Activated T-cell treated with anti-CD3 and anti-CD28 coated beads, Interleukin-2, amount 50 U/mL, for 72 hours (primary cell): ENCODE measurements around the gene IARS2. TPM values are rescaled to one million over a fixed set of nuclear protein-coding genes. Genes with fewer than 3 reads are reported as not detected.

ENCODE experiments used
- ATAC-seq, 2 donors: fragments of 150-1000 bp; cut with Tn5 transposase; replicated peaks in 1 of 2; 2 replicates each; pipeline ENCODE4 v1.10.0; 2021; ENCODE audit warnings: moderate library complexity in 2 of 2, mild to moderate bottlenecking in 1 of 2
- DNase-seq, 2 donors: peaks; one replicate each; pipeline ENCODE4 v3.0.0; 2021 to 2022; ENCODE audit warnings: mixed read lengths in 1 of 2
- H3K27ac Mint-ChIP-seq: one replicate; pipeline ENCODE4 v1.8.0; 2022; ENCODE audit warnings: mild to moderate bottlenecking, moderate library complexity, mixed read lengths
- H3K27me3 Mint-ChIP-seq: one replicate; pipeline ENCODE4 v1.8.0; 2022; ENCODE audit warnings: low read depth, mixed read lengths
- H3K36me3 Mint-ChIP-seq, 2 donors: one replicate each; pipeline ENCODE4 v1.8.0; 2022; ENCODE audit warnings: mixed read lengths in 2 of 2, mild to moderate bottlenecking in 1 of 2; ENCODE audit not compliant: insufficient read depth in 2 of 2
- H3K4me1 Mint-ChIP-seq: one replicate; pipeline ENCODE4 v1.8.0; 2022; ENCODE audit warnings: low read depth, mixed read lengths
- H3K4me3 Mint-ChIP-seq, 2 donors: one replicate each; pipeline ENCODE4 v1.8.0; 2022; ENCODE audit warnings: mild to moderate bottlenecking in 2 of 2, mixed read lengths in 2 of 2, moderate library complexity in 2 of 2
- H3K9me3 Mint-ChIP-seq, 2 donors: one replicate each; pipeline ENCODE4 v1.8.0; 2022; ENCODE audit warnings: mixed read lengths in 2 of 2
- total RNA-seq, 2 donors: library from RNA; stranded (reverse); gene quantifications; one replicate each; pipeline ENCODE4 v1.2.3, GENCODE V29; 2022

The IARS2 gene
- total RNA-seq: 10 to 100 TPM; 49.5 to 52.1 TPM

GRCh38 chr1:220094016-220094911 lies at the start of gene IARS2:
Gene IARS2, plus strand, starts transcription at chr1:220094132. Its CDS starts 85 bp downstream, at chr1:220094217.
- H3K27me3 Mint-ChIP-seq: no peaks in the 10 kb centered on the region
- H3K27ac Mint-ChIP-seq: peak within 1 kb of the TSS; percentile 73
- peak within 1 kb of the TSS; percentile 57 to 75 for H3K4me3 Mint-ChIP-seq
- peak; percentile 94 to 95 for DNase-seq
- no peaks in the 10 kb centered on the region for H3K9me3 Mint-ChIP-seq
- H3K4me1 Mint-ChIP-seq: peaks cover 36% of the 10 kb centered on the region
- peak; percentile 79 to 80 for ATAC-seq
- peaks cover 4 to 15% of the 10 kb centered on the region in 2 donors for H3K36me3 Mint-ChIP-seq

- Mint-ChIP-seq H3K27me3 (no peaks in the 10 kb centered on the region), H3K27ac (peak overlapping the region; percentile 99), H3K4me3 (peak overlapping the region; percentile 98 to 100), H3K36me3 (peaks cover 7 to 16% of the 10 kb centered on the region in 2 donors), H3K9me3 (no peaks in the 10 kb centered on the region), H3K4me1 (peaks cover 52% of the 10 kb centered on the region)
- DNase-seq (no peak), ATAC-seq (no peak)
Observed at GRCh38 chr1:220044678-220045355, 49.1 kb upstream of the IARS2 start.

GRCh38 chr1:220045356-220046051 lies 48.4 kb upstream of the IARS2 start:
- H3K4me1 Mint-ChIP-seq: peaks cover 52% of the 10 kb centered on the region
- peak overlapping the region; percentile 98 to 100 for H3K4me3 Mint-ChIP-seq
- peak overlapping the region; percentile 99 for H3K27ac Mint-ChIP-seq
- H3K9me3 Mint-ChIP-seq: no peaks in the 10 kb centered on the region
- no peak for DNase-seq
- peaks cover 7 to 16% of the 10 kb centered on the region in 2 donors for H3K36me3 Mint-ChIP-seq
- ATAC-seq: no peak
- H3K27me3 Mint-ChIP-seq: no peaks in the 10 kb centered on the region

- ATAC-seq: peak; percentile 98 to 99
- H3K4me1 Mint-ChIP-seq: peaks cover 47% of the 10 kb centered on the region
- peak within 1 kb of the TSS; percentile 99 for H3K27ac Mint-ChIP-seq
- H3K9me3 Mint-ChIP-seq: no peaks in the 10 kb centered on the region
- peak; percentile 94 to 95 for DNase-seq
- no peaks in the 10 kb centered on the region for H3K27me3 Mint-ChIP-seq
- peak within 1 kb of the TSS; percentile 98 to 100 for H3K4me3 Mint-ChIP-seq
- peaks cover 7 to 16% of the 10 kb centered on the region in 2 donors for H3K36me3 Mint-ChIP-seq
Observed at GRCh38 chr1:220046052-220046930, 47.6 kb upstream of the IARS2 start, which contains the start of gene EPRS1. Gene EPRS1, minus strand, starts transcription at chr1:220046505. Its CDS starts 117 bp downstream, at chr1:220046388.

- DNase-seq (no peak), ATAC-seq (no peak)
- no peaks in the 10 kb centered on the region for H3K27me3 Mint-ChIP-seq
- peaks cover 0 to 2% of the 10 kb centered on the region in 2 donors for H3K36me3 Mint-ChIP-seq
- H3K4me1 Mint-ChIP-seq: no peaks in the 10 kb centered on the region
- no peak overlapping the region for H3K4me3 Mint-ChIP-seq
- H3K9me3 Mint-ChIP-seq: no peaks in the 10 kb centered on the region
- peak overlapping the region; percentile 16 for H3K27ac Mint-ChIP-seq
Observed at GRCh38 chr1:220056374-220056773, 37.6 kb upstream of the IARS2 start.

- H3K27me3 Mint-ChIP-seq: no peaks in the 10 kb centered on the region
- no peak for DNase-seq
- no peak for ATAC-seq
- H3K36me3 Mint-ChIP-seq: peaks cover 9 to 15% of the 10 kb centered on the region in 2 donors
- H3K27ac Mint-ChIP-seq: no peak overlapping the region
- no peak overlapping the region for H3K4me3 Mint-ChIP-seq
- no peaks in the 10 kb centered on the region for H3K4me1 Mint-ChIP-seq
- H3K9me3 Mint-ChIP-seq: no peaks in the 10 kb centered on the region
Observed at GRCh38 chr1:220060876-220061275, 33.1 kb upstream of the IARS2 start.

- Mint-ChIP-seq H3K27ac (no peak overlapping the region), H3K9me3 (no peaks in the 10 kb centered on the region), H3K4me3 (no peak overlapping the region), H3K27me3 (no peaks in the 10 kb centered on the region), H3K36me3 (peaks cover 9 to 15% of the 10 kb centered on the region in 2 donors), H3K4me1 (no peaks in the 10 kb centered on the region)
- ATAC-seq (no peak), DNase-seq (no peak)
Observed at GRCh38 chr1:220062629-220063028, 31.3 kb upstream of the IARS2 start.

GRCh38 chr1:220067269-220068204 lies 26.4 kb upstream of the IARS2 start:
- ATAC-seq: no peak
- H3K36me3 Mint-ChIP-seq: peaks cover 4 to 12% of the 10 kb centered on the region in 2 donors

GRCh38 chr1:220076861-220077762 lies 16.8 kb upstream of the IARS2 start:
- H3K27me3 Mint-ChIP-seq: no peaks in the 10 kb centered on the region
- H3K4me3 Mint-ChIP-seq: no peak overlapping the region
- peaks cover 0 to 6% of the 10 kb centered on the region in 2 donors for H3K36me3 Mint-ChIP-seq
- no peaks in the 10 kb centered on the region for H3K4me1 Mint-ChIP-seq
- no peak overlapping the region for H3K27ac Mint-ChIP-seq
- no peak for DNase-seq
- ATAC-seq: no peak
- H3K9me3 Mint-ChIP-seq: no peaks in the 10 kb centered on the region

More at GRCh38 chr1:220067269-220068204, 26.4 kb upstream of the IARS2 start:
- no peaks in the 10 kb centered on the region for H3K27me3 Mint-ChIP-seq
- no peak overlapping the region for H3K4me3 Mint-ChIP-seq
- H3K9me3 Mint-ChIP-seq: no peaks in the 10 kb centered on the region
- H3K4me1 Mint-ChIP-seq: no peaks in the 10 kb centered on the region
- no peak for DNase-seq
- H3K27ac Mint-ChIP-seq: no peak overlapping the region

GRCh38 chr1:220077887-220078286 lies 16.0 kb upstream of the IARS2 start:
- DNase-seq (no peak), ATAC-seq (peak; percentile 43 to 69)
- Mint-ChIP-seq H3K4me1 (no peaks in the 10 kb centered on the region), H3K36me3 (peaks cover 0 to 4% of the 10 kb centered on the region in 2 donors), H3K27ac (no peak overlapping the region), H3K27me3 (no peaks in the 10 kb centered on the region), H3K4me3 (no peak overlapping the region), H3K9me3 (no peaks in the 10 kb centered on the region)
